Esophagus squamous epithelium (tissue), 4 donors: ENCODE measurements around the gene LMTK2.

Experiments used
- CTCF ChIP-seq, 6 experiments: fragments of 450-650 bp in 4 of 6; fragments of 200-600 bp in 2 of 6; sonication (generic) in 2 of 6; IDR thresholded peaks; one replicate each; pipeline ENCODE4 v1.5.1; 2016 to 2019; ENCODE audit warnings: antibody characterized with exemption in 6 of 6, mild to moderate bottlenecking in 4 of 6, moderate library complexity in 4 of 6
- POLR2A ChIP-seq, 4 donors: fragments of 450-650 bp; IDR thresholded peaks; one replicate each; pipeline ENCODE4 v1.6.1; 2017; ENCODE audit warnings: antibody characterized with exemption in 4 of 4, mild to moderate bottlenecking in 4 of 4, moderate library complexity in 3 of 4

DNA sequence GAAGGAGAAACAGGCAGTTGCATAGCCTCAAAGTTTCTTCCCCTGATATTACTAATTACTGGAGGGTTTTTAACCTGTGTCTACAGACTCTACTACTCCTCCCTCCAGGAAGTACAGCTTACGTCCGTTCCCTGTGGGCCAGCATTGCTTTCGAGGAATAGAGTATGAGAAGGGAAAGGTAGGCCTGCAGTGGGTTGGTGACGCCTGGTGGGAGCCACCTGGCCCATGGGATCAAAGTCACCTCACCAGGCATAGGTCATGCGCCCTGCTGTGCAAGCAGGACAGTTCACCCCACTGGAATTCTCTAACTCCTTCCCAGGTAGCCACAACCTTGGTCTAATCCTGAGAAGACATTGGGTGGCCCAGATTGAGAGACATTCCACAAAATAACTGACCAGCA, 29.8 kb downstream of the LMTK2 start:
- TF ChIP-seq CTCF (IDR thresholded peaks at IDR 0.05) (no peak), POLR2A (IDR thresholded peaks at IDR 0.05) (no peak)
